ENCODE measurements around the gene STAG1.

Gene STAG1

DNA sequence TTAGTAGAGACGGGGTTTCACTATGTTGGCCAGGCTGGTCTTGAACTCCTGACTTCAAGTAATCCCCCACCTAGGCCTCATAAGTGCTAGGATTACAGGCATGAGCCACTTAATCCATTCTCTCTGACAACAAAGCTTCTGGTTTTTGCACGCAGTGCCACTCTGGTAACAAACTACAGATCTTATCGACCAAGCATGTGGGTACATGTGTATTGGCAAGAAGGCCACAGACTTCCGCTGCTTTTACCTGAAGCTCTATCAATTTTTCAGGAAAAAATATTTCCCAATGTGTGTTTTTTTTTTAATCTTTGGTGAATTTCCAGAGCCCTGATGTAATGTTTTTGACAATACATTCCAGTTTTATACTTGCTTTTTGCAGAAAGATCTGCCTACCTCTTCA lies 319.5 kb downstream of the STAG1 start:
- Histone ChIP-seq H3K9me2 (replicated peaks; ENCODE audit: low read depth, low read length) (no peaks in the 10 kb centered on the region), H3K4me3 (ENCODE audit: low read length, poor library complexity, severe bottlenecking) (no peak overlapping the region), H3K9ac (ENCODE audit: low read depth, low read length, poor library complexity, severe bottlenecking) (no peak overlapping the region), H4K20me1 (ENCODE audit: insufficient read depth, low read length, poor library complexity, severe bottlenecking) (no peaks in the 10 kb centered on the region), H3K4me1 (ENCODE audit: insufficient read depth, low read length, poor library complexity, severe bottlenecking) (no peaks in the 10 kb centered on the region), H2AFZ (ENCODE audit: low read length) (no peak overlapping the region), H3K27me3 (ENCODE audit: insufficient read depth, low read length, poor library complexity, severe bottlenecking) (no peaks in the 10 kb centered on the region), H3K4me2 (ENCODE audit: low read depth, low read length, poor library complexity, severe bottlenecking) (no peak overlapping the region), H3K36me3 (ENCODE audit: insufficient read depth, low read length) (peaks cover 31% of the 10 kb centered on the region; the same call in 1 of the 2 replicates), H3K9me3 (ENCODE audit: insufficient read depth, low read depth, low read length) (no peaks in the 10 kb centered on the region), H3K79me2 (ENCODE audit: insufficient read depth, low read length) (no peaks in the 10 kb centered on the region), H3F3A (ENCODE audit: low read depth) (no peaks in the 10 kb centered on the region)
- TF ChIP-seq EZH2phosphoT487 (IDR thresholded peaks at IDR 0.05; ENCODE audit: borderline replicate concordance), result no peak
- TF ChIP-seq, protein P1, sequence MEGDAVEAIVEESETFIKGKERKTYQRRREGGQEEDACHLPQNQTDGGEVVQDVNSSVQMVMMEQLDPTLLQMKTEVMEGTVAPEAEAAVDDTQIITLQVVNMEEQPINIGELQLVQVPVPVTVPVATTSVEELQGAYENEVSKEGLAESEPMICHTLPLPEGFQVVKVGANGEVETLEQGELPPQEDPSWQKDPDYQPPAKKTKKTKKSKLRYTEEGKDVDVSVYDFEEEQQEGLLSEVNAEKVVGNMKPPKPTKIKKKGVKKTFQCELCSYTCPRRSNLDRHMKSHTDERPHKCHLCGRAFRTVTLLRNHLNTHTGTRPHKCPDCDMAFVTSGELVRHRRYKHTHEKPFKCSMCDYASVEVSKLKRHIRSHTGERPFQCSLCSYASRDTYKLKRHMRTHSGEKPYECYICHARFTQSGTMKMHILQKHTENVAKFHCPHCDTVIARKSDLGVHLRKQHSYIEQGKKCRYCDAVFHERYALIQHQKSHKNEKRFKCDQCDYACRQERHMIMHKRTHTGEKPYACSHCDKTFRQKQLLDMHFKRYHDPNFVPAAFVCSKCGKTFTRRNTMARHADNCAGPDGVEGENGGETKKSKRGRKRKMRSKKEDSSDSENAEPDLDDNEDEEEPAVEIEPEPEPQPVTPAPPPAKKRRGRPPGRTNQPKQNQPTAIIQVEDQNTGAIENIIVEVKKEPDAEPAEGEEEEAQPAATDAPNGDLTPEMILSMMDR (conservative IDR thresholded peaks at IDR 0.05; ENCODE audit: low read length), result no peak

GRCh38 chr3:136428167-136428566 lies 324.0 kb downstream of the STAG1 start:
- Histone ChIP-seq H3K9ac (ENCODE audit: low read depth, low read length, poor library complexity, severe bottlenecking) (no peak overlapping the region), H4K20me1 (ENCODE audit: insufficient read depth, low read length, poor library complexity, severe bottlenecking) (no peaks in the 10 kb centered on the region), H3F3A (ENCODE audit: low read depth) (no peaks in the 10 kb centered on the region), H3K4me2 (ENCODE audit: low read depth, low read length, poor library complexity, severe bottlenecking) (no peak overlapping the region), H3K27me3 (ENCODE audit: insufficient read depth, low read length, poor library complexity, severe bottlenecking) (no peaks in the 10 kb centered on the region), H3K4me1 (ENCODE audit: insufficient read depth, low read length, poor library complexity, severe bottlenecking) (no peaks in the 10 kb centered on the region), H3K36me3 (ENCODE audit: insufficient read depth, low read length) (peaks cover 18% of the 10 kb centered on the region; the same call in 1 of the 2 replicates), H3K9me3 (ENCODE audit: insufficient read depth, low read depth, low read length) (no peaks in the 10 kb centered on the region), H3K9me2 (replicated peaks; ENCODE audit: low read depth, low read length) (no peaks in the 10 kb centered on the region), H3K79me2 (ENCODE audit: insufficient read depth, low read length) (no peaks in the 10 kb centered on the region), H2AFZ (ENCODE audit: low read length) (no peak overlapping the region), H3K4me3 (ENCODE audit: low read length, poor library complexity, severe bottlenecking) (no peak overlapping the region)
- TF ChIP-seq EZH2phosphoT487 (IDR thresholded peaks at IDR 0.05; ENCODE audit: borderline replicate concordance), result no peak
- TF ChIP-seq, protein P1 (conservative IDR thresholded peaks at IDR 0.05; ENCODE audit: low read length), result no peak

GRCh38 chr3:136427236-136427635 lies 324.9 kb downstream of the STAG1 start:
- no peaks in the 10 kb centered on the region for H3K27me3 ChIP-seq (ENCODE audit: insufficient read depth, low read length, poor library complexity, severe bottlenecking)
- H3K9ac ChIP-seq (ENCODE audit: low read depth, low read length, poor library complexity, severe bottlenecking), result no peak overlapping the region
- no peaks in the 10 kb centered on the region for H4K20me1 ChIP-seq (ENCODE audit: insufficient read depth, low read length, poor library complexity, severe bottlenecking)
- H3K79me2 ChIP-seq (ENCODE audit: insufficient read depth, low read length), result no peaks in the 10 kb centered on the region
- no peak overlapping the region for H3K4me2 ChIP-seq (ENCODE audit: low read depth, low read length, poor library complexity, severe bottlenecking)
- no peaks in the 10 kb centered on the region for H3K4me1 ChIP-seq (ENCODE audit: insufficient read depth, low read length, poor library complexity, severe bottlenecking)
- no peak for TF ChIP-seq EZH2phosphoT487 (IDR thresholded peaks at IDR 0.05; ENCODE audit: borderline replicate concordance)
- H3F3A ChIP-seq (ENCODE audit: low read depth), result no peaks in the 10 kb centered on the region
- no peak overlapping the region for H2AFZ ChIP-seq (ENCODE audit: low read length)
- no peaks in the 10 kb centered on the region for H3K9me3 ChIP-seq (ENCODE audit: insufficient read depth, low read depth, low read length)
- no peaks in the 10 kb centered on the region for H3K9me2 ChIP-seq (replicated peaks; ENCODE audit: low read depth, low read length)
- H3K4me3 ChIP-seq (ENCODE audit: low read length, poor library complexity, severe bottlenecking), result no peak overlapping the region
- peaks cover 12% of the 10 kb centered on the region; the same call in 1 of the 2 replicates for H3K36me3 ChIP-seq (ENCODE audit: insufficient read depth, low read length)

GRCh38 chr3:136414476-136414875 lies 337.7 kb downstream of the STAG1 start:
- Histone ChIP-seq H3K36me3 (ENCODE audit: insufficient read depth, low read length) (peaks cover 21% of the 10 kb centered on the region), H3K9me3 (ENCODE audit: insufficient read depth, low read depth, low read length) (no peaks in the 10 kb centered on the region), H3F3A (ENCODE audit: low read depth) (no peaks in the 10 kb centered on the region), H3K4me2 (ENCODE audit: low read depth, low read length, poor library complexity, severe bottlenecking) (no peak overlapping the region), H3K4me3 (ENCODE audit: low read length, poor library complexity, severe bottlenecking) (no peak overlapping the region), H3K9me2 (replicated peaks; ENCODE audit: low read depth, low read length) (no peaks in the 10 kb centered on the region), H3K4me1 (ENCODE audit: insufficient read depth, low read length, poor library complexity, severe bottlenecking) (no peaks in the 10 kb centered on the region), H2AFZ (ENCODE audit: low read length) (no peak overlapping the region), H3K9ac (ENCODE audit: low read depth, low read length, poor library complexity, severe bottlenecking) (no peak overlapping the region), H3K27me3 (ENCODE audit: insufficient read depth, low read length, poor library complexity, severe bottlenecking) (no peaks in the 10 kb centered on the region), H4K20me1 (ENCODE audit: insufficient read depth, low read length, poor library complexity, severe bottlenecking) (no peaks in the 10 kb centered on the region), H3K79me2 (ENCODE audit: insufficient read depth, low read length) (no peaks in the 10 kb centered on the region)
- TF ChIP-seq EZH2phosphoT487 (IDR thresholded peaks at IDR 0.05; ENCODE audit: borderline replicate concordance), result no peak

Measured in Loucy (cell line).